Ishikawa (cell line): ENCODE data around the gene OR2C1.

Experiments used
- CEBPB ChIP-seq: IDR thresholded peaks from 2 replicates; pipeline ENCODE4 v1.6.1; 2012
- CREB1 ChIP-seq: IDR thresholded peaks from 2 replicates; pipeline ENCODE4 v1.6.1; 2012; ENCODE audit warnings: low read depth
- EGR1 ChIP-seq: IDR thresholded peaks from 2 replicates; pipeline ENCODE4 v1.6.1; 2012
- EP300 ChIP-seq: IDR thresholded peaks from 2 replicates; pipeline ENCODE4 v1.6.1; 2012; ENCODE audit warnings: borderline replicate concordance
- FOXM1 ChIP-seq: IDR thresholded peaks from 2 replicates; pipeline ENCODE4 v1.6.1; 2012; ENCODE audit warnings: low read depth, borderline replicate concordance
- MAX ChIP-seq: IDR thresholded peaks from 2 replicates; pipeline ENCODE4 v1.6.1; 2012
- NFIC ChIP-seq: IDR thresholded peaks from 2 replicates; pipeline ENCODE4 v1.6.1; 2012
- RAD21 ChIP-seq: IDR thresholded peaks from 2 replicates; pipeline ENCODE4 v1.6.1; 2012; ENCODE audit warnings: low read depth
- REST ChIP-seq: IDR thresholded peaks from 2 replicates; pipeline ENCODE4 v1.6.1; 2012; ENCODE audit warnings: low read depth, mild to moderate bottlenecking
- TAF1 ChIP-seq: IDR thresholded peaks from 2 replicates; pipeline ENCODE4 v1.6.1; 2012; ENCODE audit warnings: low read depth, mild to moderate bottlenecking
- TCF12 ChIP-seq: IDR thresholded peaks from 2 replicates; pipeline ENCODE4 v1.6.1; 2012; ENCODE audit warnings: low read depth
- TEAD4 ChIP-seq: IDR thresholded peaks from 2 replicates; pipeline ENCODE4 v1.6.1; 2012
- USF1 ChIP-seq: IDR thresholded peaks from 2 replicates; pipeline ENCODE4 v1.6.1; 2012
- YY1 ChIP-seq: IDR thresholded peaks from 2 replicates; pipeline ENCODE4 v1.6.1; 2012; ENCODE audit warnings: low read depth
- ZBTB7A ChIP-seq: IDR thresholded peaks from 2 replicates; pipeline ENCODE4 v1.6.1; 2012; ENCODE audit warnings: low read depth

Gene OR2C1

GRCh38 chr16:3364774-3365427 lies 9.2 kb downstream of the OR2C1 start:
- no peak for TF ChIP-seq CREB1
- no peak for TF ChIP-seq TEAD4
- peak; percentile 36; the same call in 1 of the 2 replicates for TF ChIP-seq MAX
- no peak for TF ChIP-seq TAF1
- 0 out of 2 replicates have a peak, but pooled peaks have one; percentile 1 for TF ChIP-seq TCF12

GRCh38 chr16:3369073-3369472 lies 13.4 kb downstream of the OR2C1 start:
- TF ChIP-seq TAF1 (no peak), CEBPB (no peak), MAX (no peak), EGR1 (no peak), USF1 (no peak), CREB1 (no peak), REST (no peak), NFIC (no peak), ZBTB7A (no peak), TEAD4 (no peak), FOXM1 (no peak), YY1 (no peak), EP300 (no peak), TCF12 (no peak), RAD21 (no peak)

DNA sequence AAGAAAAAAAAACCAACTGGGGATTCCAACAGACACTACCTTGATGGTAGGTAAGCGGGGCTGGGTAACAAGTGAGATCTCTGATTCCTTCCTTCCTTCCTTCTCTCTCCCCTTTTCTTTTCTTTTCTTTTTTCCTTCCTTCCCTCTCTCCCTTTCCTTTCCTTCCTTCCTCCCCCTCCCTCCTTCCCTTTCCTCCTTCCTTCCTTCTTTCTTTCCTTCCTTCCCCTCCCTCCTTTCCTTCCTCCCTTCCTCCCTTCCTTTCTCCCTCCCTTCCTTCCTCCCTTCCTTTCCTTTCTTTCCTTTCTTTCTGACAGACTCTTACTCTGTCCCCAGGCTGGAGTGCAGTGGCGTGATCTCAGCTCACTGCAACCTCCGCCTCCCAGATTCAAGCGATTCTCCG lies 20.0 kb downstream of the OR2C1 start:
- TF ChIP-seq RAD21 (no peak), CREB1 (no peak), USF1 (no peak), REST (no peak), ZBTB7A (no peak), NFIC (no peak), EGR1 (no peak), MAX (no peak), CEBPB (no peak), FOXM1 (no peak), YY1 (no peak), TCF12 (no peak), EP300 (no peak), TEAD4 (no peak), TAF1 (no peak)

GRCh38 chr16:3377917-3378316 lies 22.2 kb downstream of the OR2C1 start:
- TF ChIP-seq TEAD4 (no peak), YY1 (no peak)

DNA sequence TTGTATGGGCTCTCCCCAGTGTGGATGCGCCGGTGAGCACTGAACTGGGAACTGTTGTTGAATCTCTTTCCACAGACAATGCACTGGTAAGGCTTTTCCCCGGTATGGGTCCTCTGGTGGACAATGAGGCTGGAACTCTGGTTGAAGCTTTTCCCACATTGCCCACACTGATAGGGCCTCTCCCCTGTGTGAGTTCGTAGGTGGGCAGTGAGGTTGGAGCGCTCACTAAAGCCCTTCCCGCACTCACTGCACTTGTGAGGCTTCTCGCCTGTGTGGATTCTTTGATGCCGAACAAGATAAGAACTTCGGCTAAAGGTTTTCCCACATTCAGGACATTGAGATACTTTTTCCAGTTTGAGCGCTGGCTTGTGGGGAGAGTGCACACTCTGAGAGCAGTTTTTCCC lies 27.4 kb downstream of the OR2C1 start:
- TF ChIP-seq EGR1 (no peak), CREB1 (no peak), NFIC (no peak), REST (no peak), CEBPB (no peak), YY1 (no peak), EP300 (no peak), RAD21 (no peak), FOXM1 (no peak), USF1 (no peak), ZBTB7A (no peak)
